ENCODE data around the gene NPM3.
"Not testable (repeated sequence)": the region's sequence is repeated elsewhere in the genome, so short reads cannot be mapped to it uniquely, and the experiment has no call there.

Gene NPM3

GRCh38 chr10:101812606-101813005 is 29.4 kb upstream of the NPM3 start:
- no peaks in the 10 kb centered on the region for H3K27me3 ChIP-seq
- no peak overlapping the region for H3K4me3 ChIP-seq (ENCODE audit: low read depth, low read length)
- no peaks in the 10 kb centered on the region for H3K9me3 ChIP-seq
- peaks cover 49% of the 10 kb centered on the region for H3K36me3 ChIP-seq
- TF ChIP-seq, protein P1, sequence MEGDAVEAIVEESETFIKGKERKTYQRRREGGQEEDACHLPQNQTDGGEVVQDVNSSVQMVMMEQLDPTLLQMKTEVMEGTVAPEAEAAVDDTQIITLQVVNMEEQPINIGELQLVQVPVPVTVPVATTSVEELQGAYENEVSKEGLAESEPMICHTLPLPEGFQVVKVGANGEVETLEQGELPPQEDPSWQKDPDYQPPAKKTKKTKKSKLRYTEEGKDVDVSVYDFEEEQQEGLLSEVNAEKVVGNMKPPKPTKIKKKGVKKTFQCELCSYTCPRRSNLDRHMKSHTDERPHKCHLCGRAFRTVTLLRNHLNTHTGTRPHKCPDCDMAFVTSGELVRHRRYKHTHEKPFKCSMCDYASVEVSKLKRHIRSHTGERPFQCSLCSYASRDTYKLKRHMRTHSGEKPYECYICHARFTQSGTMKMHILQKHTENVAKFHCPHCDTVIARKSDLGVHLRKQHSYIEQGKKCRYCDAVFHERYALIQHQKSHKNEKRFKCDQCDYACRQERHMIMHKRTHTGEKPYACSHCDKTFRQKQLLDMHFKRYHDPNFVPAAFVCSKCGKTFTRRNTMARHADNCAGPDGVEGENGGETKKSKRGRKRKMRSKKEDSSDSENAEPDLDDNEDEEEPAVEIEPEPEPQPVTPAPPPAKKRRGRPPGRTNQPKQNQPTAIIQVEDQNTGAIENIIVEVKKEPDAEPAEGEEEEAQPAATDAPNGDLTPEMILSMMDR (IDR thresholded peaks at IDR 0.05; ENCODE audit: low read depth, low read length) = no peak
- no peaks in the 10 kb centered on the region for H3K4me1 ChIP-seq
- DNase-seq = no peak

DNA sequence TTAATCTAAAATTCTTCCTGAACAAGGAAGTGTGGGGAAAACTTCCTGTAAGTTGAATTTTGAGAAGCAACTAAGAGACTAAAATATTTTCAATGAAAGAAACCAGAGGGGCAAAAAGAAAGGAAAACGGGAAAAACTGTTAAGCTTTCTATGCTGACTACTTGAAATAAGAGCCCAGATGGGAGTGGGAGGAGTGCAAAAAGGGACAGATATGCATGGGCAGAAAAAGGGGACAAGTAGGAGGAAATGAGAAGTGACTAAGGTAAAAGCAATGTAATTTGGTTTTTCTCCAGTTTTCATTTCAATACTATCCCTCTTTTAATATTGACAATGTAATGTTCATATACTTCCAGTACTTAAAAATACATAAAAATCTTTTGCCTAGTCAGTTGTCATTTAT is 23.9 kb upstream of the NPM3 start:
- H3K9me3 ChIP-seq = no peaks in the 10 kb centered on the region
- H3K4me1 ChIP-seq = no peaks in the 10 kb centered on the region
- H3K4me3 ChIP-seq (ENCODE audit: low read depth, low read length) = no peak overlapping the region
- H3K27me3 ChIP-seq = no peaks in the 10 kb centered on the region
- TF ChIP-seq, protein P1 (IDR thresholded peaks at IDR 0.05; ENCODE audit: low read depth, low read length) = no peak
- no peak for DNase-seq
- peaks cover 75% of the 10 kb centered on the region for H3K36me3 ChIP-seq

- no peak for DNase-seq
- no peaks in the 10 kb centered on the region for H3K9me3 ChIP-seq
- H3K4me3 ChIP-seq (ENCODE audit: low read depth, low read length) = no peak overlapping the region
- peaks cover 74% of the 10 kb centered on the region for H3K36me3 ChIP-seq
- no peaks in the 10 kb centered on the region for H3K27me3 ChIP-seq
- TF ChIP-seq, protein P1 (IDR thresholded peaks at IDR 0.05; ENCODE audit: low read depth, low read length) = no peak
- H3K4me1 ChIP-seq = no peaks in the 10 kb centered on the region
Measured at GRCh38 chr10:101803511-101803910, 20.3 kb upstream of the NPM3 start.

DNA sequence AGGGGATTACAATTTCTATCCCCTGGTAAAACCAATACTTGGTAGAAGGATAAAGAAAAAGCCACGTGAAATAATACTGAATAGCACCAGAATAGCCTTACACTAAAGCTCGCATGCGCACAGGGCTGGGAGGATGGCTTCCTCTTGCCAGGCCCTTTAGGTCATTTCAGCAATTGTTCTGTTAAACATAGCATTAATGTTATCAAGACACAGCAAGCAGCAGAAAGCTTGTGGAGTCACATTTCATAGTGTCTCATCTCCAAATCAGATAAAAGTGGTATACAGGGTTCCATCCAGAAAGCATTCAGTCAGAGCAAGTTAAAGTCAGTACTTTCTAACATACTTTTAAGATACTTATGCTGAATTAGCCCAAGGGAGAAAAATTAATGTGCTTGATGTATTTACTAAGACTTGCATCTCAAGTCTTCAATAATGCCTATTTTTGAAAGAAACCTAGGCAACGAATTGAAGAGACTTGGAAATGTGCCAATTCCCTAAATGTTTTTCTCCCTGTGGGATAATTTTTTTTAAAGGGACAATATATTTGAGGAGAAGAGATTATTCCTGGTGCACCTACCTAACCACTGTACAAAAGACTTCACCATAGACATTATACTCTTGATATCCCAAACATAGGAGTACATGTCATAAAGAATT is 14.3 kb upstream of the NPM3 start:
- Histone ChIP-seq H3K4me1 (no peaks in the 10 kb centered on the region; the same call in 1 of the 2 replicates), H3K36me3 (peaks cover 89% of the 10 kb centered on the region), H3K4me3 (ENCODE audit: low read depth, low read length) (no peak overlapping the region), H3K9me3 (no peaks in the 10 kb centered on the region), H3K27me3 (no peaks in the 10 kb centered on the region)
- TF ChIP-seq, protein P1 (IDR thresholded peaks at IDR 0.05; ENCODE audit: low read depth, low read length) = no peak
- no peak for DNase-seq

- Histone ChIP-seq H3K36me3 (peaks cover 93% of the 10 kb centered on the region), H3K9me3 (no peaks in the 10 kb centered on the region), H3K27me3 (no peaks in the 10 kb centered on the region), H3K4me3 (ENCODE audit: low read depth, low read length) (no peak overlapping the region), H3K4me1 (no peaks in the 10 kb centered on the region; the same call in 1 of the 2 replicates)
- TF ChIP-seq, protein P1 (IDR thresholded peaks at IDR 0.05; ENCODE audit: low read depth, low read length) = no peak
- DNase-seq = no peak
Measured at GRCh38 chr10:101793526-101793925, 10.3 kb upstream of the NPM3 start.

GRCh38 chr10:101789686-101790085 is 6.4 kb upstream of the NPM3 start:
- peaks cover 3% of the 10 kb centered on the region; the same call in 1 of the 2 replicates for H3K4me1 ChIP-seq
- H3K4me3 ChIP-seq (ENCODE audit: low read depth, low read length) = no peak overlapping the region
- peaks cover 75% of the 10 kb centered on the region for H3K36me3 ChIP-seq
- H3K27me3 ChIP-seq = no peaks in the 10 kb centered on the region
- TF ChIP-seq, protein P1 (IDR thresholded peaks at IDR 0.05; ENCODE audit: low read depth, low read length) = no peak
- no peak for DNase-seq
- no peaks in the 10 kb centered on the region for H3K9me3 ChIP-seq

GRCh38 chr10:101789231-101789630 is 6.0 kb upstream of the NPM3 start:
- not testable (repeated sequence) for H3K4me3 ChIP-seq (ENCODE audit: low read depth, low read length); DNase-seq; H3K9me3 ChIP-seq; H3K4me1 ChIP-seq; H3K27me3 ChIP-seq
- peaks cover 70% of the 10 kb centered on the region for H3K36me3 ChIP-seq

All from BE2C (cell line).